HUES6 (cell line): ENCODE measurements around the gene ALKBH6.

Experiments used
- H3K27ac ChIP-seq: 2 replicates; pipeline ENCODE4 v1.7.0; 2013; ENCODE audit warnings: low read depth, mild to moderate bottlenecking, low read length, inconsistent platforms
- H3K27me3 ChIP-seq: 2 replicates; pipeline ENCODE4 v1.6.1; 2013; ENCODE audit warnings: low read length; ENCODE audit not compliant: control insufficient read depth, insufficient read depth
- H3K36me3 ChIP-seq: 2 replicates; pipeline ENCODE4 v1.6.1; 2013; ENCODE audit warnings: low read length; ENCODE audit not compliant: control insufficient read depth, insufficient read depth
- H3K4me1 ChIP-seq: 2 replicates; pipeline ENCODE4 v1.6.1; 2013; ENCODE audit warnings: low read length; ENCODE audit not compliant: control insufficient read depth, insufficient read depth
- H3K4me3 ChIP-seq: 2 replicates; pipeline ENCODE4 v1.5.1; 2013; ENCODE audit warnings: low read depth, low read length
- H3K9ac ChIP-seq: one replicate; pipeline ENCODE4 v1.6.1; 2013; ENCODE audit warnings: mild to moderate bottlenecking, low read length
- H3K9me3 ChIP-seq: 2 replicates; pipeline ENCODE4 v1.6.1; 2013; ENCODE audit warnings: low read depth, low read length; ENCODE audit not compliant: control insufficient read depth, insufficient read depth

Gene ALKBH6

GRCh38 chr19:36028313-36029041, 14.5 kb upstream of the ALKBH6 start:
- no peaks in the 10 kb centered on the region for H3K27me3 ChIP-seq
- peak overlapping the region; percentile 42 for H3K9ac ChIP-seq
- peaks cover 18% of the 10 kb centered on the region for H3K36me3 ChIP-seq

GRCh38 chr19:36027696-36028095, 13.7 kb upstream of the ALKBH6 start:
- H3K36me3 ChIP-seq, result peaks cover 23% of the 10 kb centered on the region
- no peaks in the 10 kb centered on the region for H3K4me1 ChIP-seq
- no peaks in the 10 kb centered on the region for H3K9me3 ChIP-seq

More at GRCh38 chr19:36028313-36029041, 14.5 kb upstream of the ALKBH6 start:
- no peak overlapping the region for H3K4me3 ChIP-seq
- no peaks in the 10 kb centered on the region for H3K9me3 ChIP-seq
- H3K4me1 ChIP-seq, result 0 out of 2 replicates have a peak, but pooled peaks cover 6% of the 10 kb centered on the region
- H3K27ac ChIP-seq, result no peak overlapping the region

GRCh38 chr19:36026091-36026876, 12.3 kb upstream of the ALKBH6 start:
- Histone ChIP-seq H3K36me3 (peaks cover 29% of the 10 kb centered on the region), H3K9ac (no peak overlapping the region), H3K4me1 (no peaks in the 10 kb centered on the region), H3K27me3 (no peaks in the 10 kb centered on the region), H3K27ac (no peak overlapping the region), H3K4me3 (no peak overlapping the region), H3K9me3 (no peaks in the 10 kb centered on the region)

More at GRCh38 chr19:36027696-36028095, 13.7 kb upstream of the ALKBH6 start:
- H3K27me3 ChIP-seq, result no peaks in the 10 kb centered on the region
- no peak overlapping the region for H3K4me3 ChIP-seq
- no peak overlapping the region for H3K27ac ChIP-seq
- no peak overlapping the region for H3K9ac ChIP-seq

- Histone ChIP-seq H3K27ac (no peak overlapping the region), H3K4me3 (no peak overlapping the region), H3K9me3 (no peaks in the 10 kb centered on the region), H3K36me3 (peaks cover 35% of the 10 kb centered on the region), H3K4me1 (no peaks in the 10 kb centered on the region), H3K9ac (no peak overlapping the region), H3K27me3 (no peaks in the 10 kb centered on the region)
These were observed 11.5 kb upstream of the ALKBH6 start for GRCh38 chr19:36025541-36025940.

- Histone ChIP-seq H3K27me3 (no peaks in the 10 kb centered on the region), H3K27ac (no peak overlapping the region), H3K4me1 (no peaks in the 10 kb centered on the region), H3K9ac (no peak overlapping the region), H3K36me3 (peaks cover 34% of the 10 kb centered on the region), H3K4me3 (no peak overlapping the region), H3K9me3 (no peaks in the 10 kb centered on the region)
These were observed 9.4 kb upstream of the ALKBH6 start for GRCh38 chr19:36023432-36023831.

- peaks cover 30% of the 10 kb centered on the region for H3K36me3 ChIP-seq
- H3K27me3 ChIP-seq, result no peaks in the 10 kb centered on the region
These were observed 5.2 kb upstream of the ALKBH6 start for GRCh38 chr19:36019061-36019670.

GRCh38 chr19:36013280-36014011, 567 bp downstream of the ALKBH6 start:
- Histone ChIP-seq H3K36me3 (peaks cover 6% of the 10 kb centered on the region), H3K27me3 (no peaks in the 10 kb centered on the region), H3K27ac (peak overlapping the region; percentile 42; the same call in 1 of the 2 replicates), H3K9me3 (no peaks in the 10 kb centered on the region), H3K4me3 (peak overlapping the region; percentile 95), H3K4me1 (peaks cover 12% of the 10 kb centered on the region), H3K9ac (peak overlapping the region; percentile 71)

More at GRCh38 chr19:36019061-36019670, 5.2 kb upstream of the ALKBH6 start:
- Histone ChIP-seq H3K9me3 (no peaks in the 10 kb centered on the region), H3K4me3 (no peak overlapping the region), H3K27ac (no peak overlapping the region), H3K4me1 (peaks cover 6% of the 10 kb centered on the region; the same call in 1 of the 2 replicates), H3K9ac (no peak overlapping the region)

- Histone ChIP-seq H3K9ac (no peak overlapping the region), H3K9me3 (no peaks in the 10 kb centered on the region), H3K27me3 (no peaks in the 10 kb centered on the region)
These were observed 3.6 kb downstream of the ALKBH6 start for GRCh38 chr19:36010402-36010801.

GRCh38 chr19:36009633-36010379, 4.2 kb downstream of the ALKBH6 start:
- Histone ChIP-seq H3K9me3 (no peaks in the 10 kb centered on the region), H3K9ac (no peak overlapping the region), H3K27me3 (no peaks in the 10 kb centered on the region), H3K27ac (no peak overlapping the region), H3K4me1 (peaks cover 15% of the 10 kb centered on the region), H3K36me3 (no peaks in the 10 kb centered on the region), H3K4me3 (peak overlapping the region; percentile 53)

More at GRCh38 chr19:36010402-36010801, 3.6 kb downstream of the ALKBH6 start:
- no peak overlapping the region for H3K27ac ChIP-seq
- no peaks in the 10 kb centered on the region for H3K36me3 ChIP-seq
- no peak overlapping the region for H3K4me3 ChIP-seq
- H3K4me1 ChIP-seq, result peaks cover 18% of the 10 kb centered on the region

GRCh38 chr19:36009220-36009619, 4.8 kb downstream of the ALKBH6 start:
- H3K9me3 ChIP-seq, result no peaks in the 10 kb centered on the region
- peak overlapping the region; percentile 53 for H3K4me3 ChIP-seq
- no peaks in the 10 kb centered on the region for H3K27me3 ChIP-seq
- peaks cover 12% of the 10 kb centered on the region for H3K4me1 ChIP-seq
- H3K27ac ChIP-seq, result no peak overlapping the region
- H3K9ac ChIP-seq, result no peak overlapping the region
- H3K36me3 ChIP-seq, result no peaks in the 10 kb centered on the region
